Measurements from ENCODE around the gene AGR3.

The AGR3 gene

DNA sequence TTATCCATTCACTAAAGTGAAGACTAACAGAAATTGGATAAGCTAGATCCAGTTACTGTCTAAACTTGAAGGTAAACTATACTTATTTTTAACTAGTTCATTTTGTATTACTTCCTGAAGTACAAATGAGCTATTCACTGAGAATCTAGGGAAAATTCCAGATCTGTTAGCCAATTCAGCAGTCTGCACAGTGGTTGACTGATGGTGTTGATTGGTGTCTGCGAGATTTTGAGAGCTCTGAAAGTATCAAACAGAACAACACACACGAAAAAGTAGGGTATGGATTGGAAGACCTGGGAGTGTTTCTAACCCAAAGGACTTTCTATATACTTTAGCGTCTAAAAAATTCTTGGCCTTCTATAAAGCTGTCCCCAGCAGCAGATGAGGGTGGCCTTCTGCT, 43.4 kb downstream of the AGR3 start:
- DNase-seq (ENCODE audit: low read depth in 2 of 2, low spot score in 1 of 2) = no peak

DNA sequence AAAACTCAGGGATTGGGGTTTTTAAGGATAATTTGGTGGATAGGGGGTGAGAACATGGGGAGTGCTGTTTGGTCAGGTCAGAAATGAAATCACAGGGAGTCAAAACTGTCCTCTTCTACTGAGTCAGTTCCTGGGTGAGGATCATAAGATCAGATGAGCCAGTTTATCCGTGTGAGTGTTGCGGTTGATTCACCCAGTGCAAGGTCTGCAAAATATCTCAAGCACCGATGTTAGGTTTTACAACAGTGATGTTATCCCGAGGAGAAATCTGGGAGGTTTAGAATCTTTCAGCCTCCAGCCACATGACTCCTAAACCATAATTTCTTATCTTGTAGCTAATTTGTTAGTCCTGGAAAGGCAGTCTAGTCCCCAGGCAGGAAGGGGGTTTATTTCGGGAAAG, 45.3 kb downstream of the AGR3 start:
- DNase-seq (ENCODE audit: low read depth in 2 of 2, low spot score in 1 of 2) = no peak

DNA sequence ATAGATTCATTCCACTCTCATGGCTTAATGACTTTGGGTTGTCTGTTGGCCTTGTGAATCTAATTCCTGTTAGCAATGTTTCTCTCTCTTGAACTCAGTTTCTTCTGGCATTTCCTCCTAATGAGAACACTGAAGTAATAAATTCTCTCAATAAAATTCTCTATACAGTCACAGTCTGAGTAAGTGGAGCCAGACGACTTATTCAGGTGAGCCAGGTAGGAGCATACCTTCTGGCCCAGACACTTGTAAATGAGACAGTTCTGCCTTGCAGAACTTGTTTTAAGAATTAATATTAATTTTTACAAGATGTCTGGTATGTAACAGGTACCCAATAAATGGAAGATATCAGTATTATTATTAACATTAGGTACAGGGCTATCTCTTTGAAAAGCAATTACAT, 48.4 kb downstream of the AGR3 start:
- no peak for DNase-seq (ENCODE audit: low read depth in 2 of 2, low spot score in 1 of 2)

DNA sequence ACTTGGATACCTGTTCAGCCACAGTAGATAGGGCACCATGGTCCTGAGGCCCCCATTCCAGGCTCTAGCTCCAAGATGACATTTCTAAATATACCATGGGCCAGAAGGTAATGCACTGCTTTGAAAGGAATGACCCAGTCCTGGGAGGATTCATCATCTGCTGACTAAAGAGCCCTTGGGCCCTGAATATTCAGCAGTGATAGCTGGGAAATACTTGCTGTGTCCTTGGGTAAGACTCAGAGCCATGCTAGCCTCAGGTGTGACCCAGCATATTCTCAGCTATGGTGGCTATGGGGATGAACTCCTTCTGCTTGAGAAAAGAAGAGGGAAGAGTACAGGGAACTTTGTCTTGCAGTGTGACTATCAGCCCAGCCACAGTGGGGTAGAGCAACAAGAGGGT, 55.7 kb downstream of the AGR3 start:
- DNase-seq (ENCODE audit: low read depth in 2 of 2, low spot score in 1 of 2) = no peak

DNA sequence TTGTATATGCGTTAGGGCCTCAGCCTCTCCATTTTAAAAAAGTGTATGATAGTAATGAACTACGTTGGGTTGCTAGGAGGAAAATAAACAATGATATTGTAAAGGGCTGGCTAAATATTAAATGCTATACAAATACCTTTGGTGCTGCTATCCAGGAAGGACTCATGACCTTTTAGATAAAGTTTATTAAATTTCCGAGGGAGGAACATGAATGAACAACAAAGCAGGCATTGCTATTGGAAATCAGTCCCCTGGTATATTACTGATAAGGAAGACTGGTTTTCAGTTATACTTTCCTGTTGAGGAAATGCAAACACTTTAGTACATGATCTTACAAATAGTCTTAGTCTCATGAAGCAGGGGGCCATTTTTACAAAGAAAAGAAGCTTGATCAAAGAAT, 59.8 kb downstream of the AGR3 start:
- no peak for DNase-seq (ENCODE audit: low read depth in 2 of 2, low spot score in 1 of 2)

DNA sequence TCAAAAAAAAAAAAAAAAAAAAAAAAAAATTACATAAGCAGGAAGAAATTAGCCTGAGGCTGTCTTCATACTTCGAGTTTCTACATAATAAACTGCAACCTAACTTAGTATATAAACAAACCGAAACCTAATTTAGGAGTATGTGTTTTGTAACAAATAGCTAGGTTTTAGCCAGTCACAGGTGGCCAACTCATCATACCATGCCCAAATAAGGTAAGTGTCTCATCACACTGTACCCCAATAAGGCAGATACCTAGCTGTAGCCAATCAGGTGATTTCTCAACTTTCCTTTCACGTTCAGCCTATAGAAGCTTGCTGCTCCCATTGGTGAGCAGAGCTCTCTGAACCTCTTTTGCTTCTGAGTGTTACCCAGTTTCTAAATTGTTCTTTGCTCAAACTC, 63.1 kb downstream of the AGR3 start:
- DNase-seq (ENCODE audit: low read depth in 2 of 2, low spot score in 1 of 2) = no peak

DNA sequence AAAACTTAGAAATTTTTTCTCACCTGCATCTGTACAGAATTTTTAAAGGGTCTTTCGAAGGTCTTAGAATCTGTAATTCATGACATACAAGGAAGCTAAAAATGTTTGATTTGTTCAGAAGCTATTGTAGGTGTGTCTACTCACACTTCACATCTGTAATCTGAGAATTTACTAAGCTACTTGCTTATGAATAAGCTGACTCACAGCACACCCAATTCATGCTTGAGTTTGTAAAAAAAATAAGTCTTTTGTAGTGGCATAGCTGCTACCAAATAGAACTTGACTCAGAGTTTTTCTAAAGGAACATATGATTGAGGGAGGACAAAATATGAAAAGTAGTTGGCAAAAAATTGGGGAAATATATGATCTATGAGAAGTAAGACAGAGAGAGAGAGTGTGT, 64.2 kb downstream of the AGR3 start:
- DNase-seq (ENCODE audit: low read depth in 2 of 2, low spot score in 1 of 2) = no peak

DNA sequence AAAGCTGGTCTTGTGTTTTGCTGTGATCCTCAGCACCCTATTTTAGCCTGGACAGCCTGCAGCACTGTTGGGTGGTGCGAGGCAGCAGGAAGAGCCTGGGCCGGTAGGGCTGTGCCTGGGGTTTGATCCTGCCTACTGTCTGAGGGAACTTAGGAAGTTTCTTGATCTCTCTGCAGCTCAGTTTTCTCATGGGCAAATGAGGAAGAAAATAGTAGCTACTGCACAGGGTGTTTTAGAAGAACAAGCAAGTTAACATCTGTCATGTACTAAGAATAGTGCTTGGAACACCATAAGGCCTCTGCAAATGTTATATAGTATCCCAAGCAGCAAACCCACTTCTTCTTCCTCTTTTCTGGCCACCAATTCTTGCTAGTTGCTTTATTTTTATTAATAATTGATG, 65.0 kb downstream of the AGR3 start:
- no peak for DNase-seq (ENCODE audit: low read depth in 2 of 2, low spot score in 1 of 2)

DNA sequence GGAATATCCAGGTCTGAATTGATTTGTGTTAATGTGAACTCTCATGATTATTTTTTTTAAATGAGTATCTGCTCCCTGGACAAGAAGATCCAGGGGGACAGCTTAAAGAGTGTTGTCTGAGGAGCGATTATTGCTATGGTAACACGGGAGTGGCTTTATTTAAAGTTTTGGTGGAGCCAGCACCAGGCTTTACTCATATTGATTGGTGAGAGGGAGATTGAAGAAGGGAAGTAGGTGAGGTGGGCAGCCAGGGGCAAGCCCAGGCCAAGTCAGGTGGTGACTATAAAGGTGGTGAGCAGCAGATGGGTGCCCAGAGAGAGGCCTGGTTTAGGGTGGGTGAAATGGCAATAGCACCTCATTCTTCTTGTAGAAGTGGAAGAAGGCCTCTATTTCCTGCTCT, 66.8 kb downstream of the AGR3 start:
- no peak for DNase-seq (ENCODE audit: low read depth in 2 of 2, low spot score in 1 of 2)

DNA sequence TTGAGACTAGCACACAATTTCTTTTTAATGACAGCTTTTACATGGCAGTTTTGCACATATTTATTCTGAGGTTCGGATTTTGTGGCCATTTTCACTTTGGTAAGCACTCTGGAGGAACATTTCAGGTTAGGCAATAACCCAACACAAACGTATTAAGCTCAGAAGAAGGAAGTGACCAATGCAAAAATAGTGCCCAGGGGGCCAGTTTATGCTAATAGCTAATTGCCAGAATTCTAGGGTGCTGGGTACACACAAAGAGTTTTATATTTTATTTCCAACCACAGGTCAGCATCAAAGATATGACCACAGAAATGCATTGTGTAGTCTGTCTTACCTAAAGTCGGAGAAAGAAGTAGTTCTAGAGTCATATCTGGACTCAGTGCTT, 68.6 kb downstream of the AGR3 start:
- DNase-seq (ENCODE audit: low read depth in 2 of 2, low spot score in 1 of 2) = no peak

DNA sequence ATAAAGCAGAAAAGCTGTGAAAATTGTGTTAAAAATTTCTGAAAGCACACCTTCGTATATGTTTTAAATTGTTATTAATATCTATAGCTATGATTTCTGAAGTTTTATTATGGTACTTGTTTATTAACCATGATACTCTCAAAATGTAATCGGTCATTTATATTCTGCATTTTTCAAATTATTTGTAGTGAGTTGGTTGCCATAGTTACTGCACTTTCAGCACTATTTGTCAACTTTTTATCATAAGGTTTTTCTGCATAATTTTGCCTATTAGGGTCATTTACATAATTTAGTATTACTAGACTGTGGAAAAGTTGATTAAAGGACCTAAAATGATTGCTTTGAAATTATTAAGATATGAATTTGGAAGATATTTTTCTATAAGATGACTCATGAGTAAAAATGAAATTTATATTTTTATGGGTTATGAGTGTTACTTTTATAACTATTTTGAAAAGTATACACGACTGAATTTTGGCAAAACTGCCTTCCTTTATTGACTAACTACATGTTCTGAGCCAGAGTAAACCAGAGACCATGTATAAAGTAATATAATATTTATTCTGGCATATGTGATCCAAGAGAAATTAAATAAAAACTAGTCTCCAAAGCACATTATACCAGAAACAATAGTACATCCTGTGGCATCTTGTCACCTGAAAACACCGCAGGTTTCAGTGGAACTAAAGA, 69.1 kb downstream of the AGR3 start:
- no peak for DNase-seq (ENCODE audit: low read depth in 2 of 2, low spot score in 1 of 2)

DNA sequence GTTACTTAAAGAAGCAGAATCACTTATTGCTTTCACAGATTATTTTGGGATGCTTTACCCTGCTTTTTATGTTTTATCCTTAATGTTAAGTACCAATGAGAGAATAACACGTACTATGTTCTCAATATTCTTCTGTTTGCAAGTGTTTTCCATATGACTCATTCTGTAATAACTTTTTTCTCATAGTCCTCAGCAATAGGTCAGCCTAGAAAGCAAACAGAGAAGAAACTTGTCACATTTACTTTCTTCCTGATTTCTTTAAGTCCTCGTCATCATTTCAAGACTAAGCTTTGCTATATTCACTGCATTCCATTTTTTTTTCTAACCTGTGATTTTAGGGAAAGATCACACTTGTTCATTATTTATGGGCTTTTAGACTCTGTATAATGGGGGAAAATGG, 70.2 kb downstream of the AGR3 start:
- DNase-seq (ENCODE audit: low read depth in 2 of 2, low spot score in 1 of 2) = no peak

DNA sequence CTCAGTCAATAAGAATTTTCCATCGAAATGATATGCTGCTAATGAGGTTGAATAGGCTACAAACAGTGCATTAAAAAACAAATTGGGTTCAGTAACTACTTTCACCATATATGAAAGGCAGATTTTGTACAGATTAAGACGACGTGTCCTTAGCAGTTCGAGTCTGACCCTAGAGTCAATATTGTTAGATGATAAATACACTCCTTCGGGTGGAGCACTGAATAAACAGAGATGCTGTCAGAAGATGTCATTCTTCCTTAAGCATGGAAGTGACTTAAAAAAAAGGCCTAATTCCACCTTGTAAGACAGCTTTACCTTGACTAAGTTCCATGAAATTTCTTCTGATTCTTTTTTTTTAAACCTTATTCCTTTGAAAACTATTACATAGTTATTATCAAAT, 71.2 kb downstream of the AGR3 start:
- DNase-seq (ENCODE audit: low read depth in 2 of 2, low spot score in 1 of 2) = no peak

DNA sequence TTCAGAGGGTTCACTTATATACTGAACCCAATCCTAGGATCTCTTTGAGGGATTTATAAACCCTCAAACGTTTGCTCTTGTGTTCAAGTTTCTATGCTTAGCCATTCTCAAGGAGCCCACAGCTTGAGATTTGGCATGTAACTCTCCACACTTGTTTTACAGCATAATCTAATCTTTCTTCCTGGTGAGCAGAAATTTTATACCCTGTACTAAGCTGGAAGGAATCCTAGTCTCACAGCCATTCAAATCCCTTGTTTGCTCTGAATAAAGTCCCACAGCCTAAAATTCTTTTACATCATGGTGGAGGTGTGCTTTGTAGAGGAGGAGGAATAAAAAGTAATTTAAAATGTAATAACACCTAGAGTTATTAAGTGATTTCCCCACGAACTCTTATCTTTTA, 71.7 kb downstream of the AGR3 start:
- DNase-seq (ENCODE audit: low read depth in 2 of 2, low spot score in 1 of 2) = no peak

Measured in stimulated activated CD8-positive, alpha-beta memory T cell treated with anti-CD3 and anti-CD28 coated beads, Interleukin-4, amount 100 ng/mL, for 1 hour (primary cell).